Fibroblast of pulmonary artery (primary cell): ENCODE data around the gene TUBB4A.

Source experiments
- DNase-seq: peaks from one replicate; pipeline ENCODE4 v3.0.0-alpha.2; 2010; ENCODE audit warnings: low read depth
- H3K4me3 ChIP-seq: replicated peaks from 2 replicates; pipeline ENCODE4 v1.5.1; 2011; ENCODE audit warnings: low read depth, mild to moderate bottlenecking, control low read depth, low read length, moderate library complexity
- CTCF ChIP-seq: IDR thresholded peaks from 2 replicates; pipeline ENCODE4 v1.5.1; 2011; ENCODE audit warnings: mild to moderate bottlenecking, control low read depth, low read length, inconsistent platforms; ENCODE audit errors: missing control alignments

TUBB4A gene

GRCh38 chr19:6535558-6536137 lies 33.5 kb upstream of the TUBB4A start:
- no peak for TF ChIP-seq CTCF
- H3K4me3 ChIP-seq: no peak overlapping the region
- no peak for DNase-seq

- TF ChIP-seq CTCF: no peak
- DNase-seq: no peak
- no peak overlapping the region for H3K4me3 ChIP-seq
These were observed 32.5 kb upstream of the TUBB4A start for GRCh38 chr19:6534451-6535093.

GRCh38 chr19:6533746-6534418 lies 31.8 kb upstream of the TUBB4A start:
- H3K4me3 ChIP-seq: no peak overlapping the region
- DNase-seq: no peak

DNA sequence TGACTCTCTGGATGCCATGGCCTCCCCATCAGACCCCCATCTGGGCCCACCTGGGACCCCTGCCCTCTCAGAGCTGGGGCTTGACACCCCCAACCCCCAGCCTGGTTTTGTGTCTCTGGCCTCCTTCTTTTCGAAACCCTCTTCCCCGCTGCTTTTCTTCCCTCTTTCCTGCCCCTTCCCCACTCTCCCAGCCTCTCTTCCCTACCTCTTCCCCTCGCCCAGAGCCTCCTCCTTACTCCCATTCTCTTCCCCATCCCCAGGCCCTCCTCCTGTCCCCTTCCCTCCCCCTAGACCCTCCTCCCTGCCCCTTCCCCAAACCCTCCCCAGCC lies 30.9 kb upstream of the TUBB4A start:
- H3K4me3 ChIP-seq: no peak overlapping the region
- TF ChIP-seq CTCF: no peak
- DNase-seq: no peak

More at GRCh38 chr19:6533746-6534418, 31.8 kb upstream of the TUBB4A start:
- TF ChIP-seq CTCF: no peak

GRCh38 chr19:6532244-6532999 lies 30.3 kb upstream of the TUBB4A start:
- H3K4me3 ChIP-seq: no peak overlapping the region
- no peak for DNase-seq
- no peak for TF ChIP-seq CTCF

DNA sequence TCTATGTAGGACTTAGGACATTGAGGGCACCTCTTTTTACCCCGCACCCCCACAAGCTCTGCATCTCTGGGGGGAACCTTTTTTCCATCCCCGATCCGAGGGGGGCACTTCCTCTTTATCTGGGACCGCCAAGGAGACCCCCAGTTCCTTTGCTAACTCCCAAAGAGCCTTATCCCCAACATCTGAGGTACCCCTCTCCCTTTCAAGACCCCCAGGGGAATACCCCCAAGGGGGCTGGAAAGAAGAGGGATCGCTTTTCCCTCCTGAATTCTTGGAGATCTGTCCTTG lies 29.8 kb upstream of the TUBB4A start:
- no peak for DNase-seq
- TF ChIP-seq CTCF: no peak
- no peak overlapping the region for H3K4me3 ChIP-seq
